Measurements from ENCODE around the gene CST7.
"Not testable (repeated sequence)": the region's sequence is repeated elsewhere in the genome, so short reads cannot be mapped to it uniquely, and the experiment has no call there.

Gene CST7, protein sequence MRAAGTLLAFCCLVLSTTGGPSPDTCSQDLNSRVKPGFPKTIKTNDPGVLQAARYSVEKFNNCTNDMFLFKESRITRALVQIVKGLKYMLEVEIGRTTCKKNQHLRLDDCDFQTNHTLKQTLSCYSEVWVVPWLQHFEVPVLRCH

GRCh38 chr20:24948939-24949679 is at the start of gene CST7:
Gene CST7, plus strand, starts transcription at chr20:24949269. Its CDS starts 237 bp downstream, at chr20:24949506.
- no peak for DNase-seq

- DNase-seq = no peak
Measured at GRCh38 chr20:24906806-24907205, 42.3 kb upstream of the CST7 start.

DNA sequence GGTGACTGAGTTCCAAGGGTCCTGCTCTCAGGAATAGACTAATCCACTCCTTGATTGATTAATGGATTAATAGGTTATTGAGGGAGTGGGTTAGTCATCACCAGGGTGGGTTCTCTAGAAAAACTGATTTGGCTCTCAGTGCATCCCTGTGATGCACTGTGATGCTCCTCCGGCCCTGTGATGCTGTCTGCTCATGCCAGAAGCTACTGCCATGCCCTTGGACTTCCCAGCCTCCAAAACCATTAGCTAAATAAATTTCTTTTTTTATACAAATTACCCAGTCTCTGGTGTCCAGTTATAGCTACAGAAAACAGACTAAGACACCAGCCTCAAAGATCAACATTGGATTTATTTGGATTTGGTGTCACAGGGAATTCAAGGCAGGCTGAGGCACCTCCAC is 40.4 kb upstream of the CST7 start:
- no peak for DNase-seq

DNA sequence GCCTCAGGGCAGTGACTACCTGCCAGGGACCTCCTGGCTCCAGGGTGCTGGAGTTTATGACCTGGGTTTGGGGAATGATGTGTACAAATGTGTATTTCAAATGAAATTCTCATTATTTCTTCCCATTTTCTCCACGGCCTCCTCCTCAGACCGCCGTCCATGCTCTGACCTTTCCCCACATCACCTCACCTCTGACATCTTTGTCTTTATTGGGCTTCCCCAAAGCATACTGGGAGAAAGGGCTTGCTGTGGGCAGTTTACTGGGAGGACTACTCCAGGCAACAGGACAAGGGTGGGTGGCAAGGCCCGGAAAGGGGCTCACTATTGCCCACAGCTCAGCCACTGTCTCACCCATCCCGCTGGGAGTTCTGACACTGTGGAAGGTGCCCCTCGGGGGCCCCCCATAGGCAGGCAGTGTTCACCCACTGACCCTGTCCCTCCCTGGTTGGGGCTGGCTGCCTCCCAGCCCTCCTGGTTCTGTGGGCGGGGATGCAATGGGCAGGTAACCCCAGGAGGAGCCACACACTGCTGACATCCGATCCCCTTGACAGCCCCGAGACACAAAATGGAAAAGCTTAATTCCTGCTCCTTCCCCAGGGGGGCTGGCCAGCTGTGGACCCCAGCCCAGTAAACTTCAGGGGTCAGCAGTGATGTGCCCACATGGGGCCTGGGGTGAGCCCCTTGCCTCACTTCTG is 39.8 kb upstream of the CST7 start:
- no peak for DNase-seq

- DNase-seq = no peak
Measured at GRCh38 chr20:24909861-24910260, 39.2 kb upstream of the CST7 start.

GRCh38 chr20:24910461-24910860 is 38.6 kb upstream of the CST7 start:
- no peak for DNase-seq

DNA sequence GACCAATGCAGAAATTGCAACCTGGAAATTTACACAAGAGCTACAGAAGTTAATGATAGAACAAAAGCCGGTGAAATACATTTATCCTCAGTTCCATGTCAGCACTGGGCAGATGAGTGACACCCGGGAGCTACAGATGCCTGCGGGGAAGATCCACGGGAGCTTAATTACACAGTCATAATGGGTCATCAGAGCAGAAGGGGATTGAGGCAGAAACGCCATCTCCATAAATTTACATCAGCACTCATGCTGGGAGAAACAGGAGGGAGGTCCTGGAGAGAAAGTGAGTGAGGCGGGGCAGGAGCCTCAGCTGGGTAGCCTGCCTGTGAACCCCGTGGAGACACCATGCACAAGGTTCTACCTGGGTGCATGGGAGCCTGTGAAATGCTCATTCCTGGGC is 37.6 kb upstream of the CST7 start:
- no peak for DNase-seq

DNA sequence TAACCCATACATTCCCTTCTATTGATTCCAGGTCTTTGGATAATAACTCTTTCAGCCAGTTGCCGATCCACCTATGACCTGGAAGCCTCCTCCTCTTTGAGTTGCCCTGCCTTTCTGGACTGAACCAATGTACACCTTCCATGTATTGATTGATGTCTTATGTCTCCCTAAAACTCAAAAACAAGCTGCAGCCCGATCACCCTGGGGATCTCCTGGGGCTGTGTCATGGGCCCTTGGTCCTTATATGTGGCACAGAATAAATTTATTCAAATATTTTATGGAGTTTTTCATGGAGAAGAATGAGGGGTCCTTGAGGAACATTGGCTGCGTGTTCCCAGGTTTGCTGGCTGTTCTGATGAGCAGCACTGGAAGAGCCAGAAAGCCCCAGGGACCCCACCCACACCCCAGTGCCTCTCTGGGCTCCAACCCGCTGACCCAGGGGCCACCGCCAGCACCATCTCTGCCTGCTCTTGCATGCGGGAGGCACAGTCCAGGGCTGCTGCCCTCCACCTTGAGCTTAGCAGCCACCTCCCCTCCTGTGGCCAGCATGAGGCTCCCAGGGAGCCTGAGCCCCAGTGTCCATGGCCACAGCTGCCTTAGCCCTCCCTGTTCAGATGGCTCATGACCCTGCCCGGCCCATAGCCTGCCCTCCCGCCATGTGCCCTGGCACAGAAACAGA is 36.5 kb upstream of the CST7 start:
- DNase-seq = no peak

- no peak for DNase-seq
Measured at GRCh38 chr20:24913076-24913628, 35.9 kb upstream of the CST7 start.

DNA sequence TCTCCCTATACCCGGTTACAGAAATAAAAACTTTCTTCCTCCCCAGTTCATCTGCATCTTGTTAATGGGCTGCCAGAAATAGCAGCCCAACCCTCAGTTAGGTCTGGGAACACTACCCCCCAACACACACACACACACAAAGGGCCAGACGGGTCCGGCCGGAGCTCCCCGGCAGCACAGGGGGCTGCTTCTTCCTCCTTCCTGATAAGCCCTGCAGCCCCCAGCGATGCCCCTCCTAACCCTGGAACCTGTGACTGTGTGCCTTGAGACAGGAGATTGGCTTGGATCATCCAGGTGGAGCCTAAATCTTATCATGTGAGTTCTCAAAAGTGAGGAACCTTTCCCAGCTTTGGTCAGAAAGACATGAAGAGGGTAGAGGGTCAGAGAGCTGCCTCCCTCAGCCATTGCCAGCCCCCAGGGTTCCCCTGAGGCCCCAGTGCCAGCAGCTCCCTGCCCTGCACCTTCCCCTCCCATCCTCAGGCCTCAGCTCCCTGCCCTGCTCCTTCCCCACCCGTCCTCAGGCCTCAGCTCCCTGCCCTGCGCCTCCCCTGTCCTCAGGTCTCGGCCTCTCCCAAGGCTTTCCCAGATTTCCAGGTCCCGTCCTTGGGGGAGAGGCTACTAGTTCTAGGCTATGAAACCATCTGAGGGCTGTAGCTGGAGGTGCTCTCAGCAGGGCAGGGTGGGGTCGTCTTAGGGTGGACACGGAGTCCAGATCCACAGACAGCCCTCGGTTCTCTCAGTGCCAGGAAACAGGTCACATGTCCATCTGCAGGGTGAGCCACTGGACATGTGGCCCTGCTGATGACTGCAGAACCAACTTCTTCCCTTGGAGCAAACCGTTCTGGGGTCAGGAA is 34.5 kb upstream of the CST7 start:
- no peak for DNase-seq

- DNase-seq = no peak
Measured at GRCh38 chr20:24915440-24915839, 33.6 kb upstream of the CST7 start.

GRCh38 chr20:24915892-24916291 is 33.2 kb upstream of the CST7 start:
- DNase-seq = no peak

- DNase-seq = no peak
Measured at GRCh38 chr20:24916412-24916811, 32.7 kb upstream of the CST7 start.

DNA sequence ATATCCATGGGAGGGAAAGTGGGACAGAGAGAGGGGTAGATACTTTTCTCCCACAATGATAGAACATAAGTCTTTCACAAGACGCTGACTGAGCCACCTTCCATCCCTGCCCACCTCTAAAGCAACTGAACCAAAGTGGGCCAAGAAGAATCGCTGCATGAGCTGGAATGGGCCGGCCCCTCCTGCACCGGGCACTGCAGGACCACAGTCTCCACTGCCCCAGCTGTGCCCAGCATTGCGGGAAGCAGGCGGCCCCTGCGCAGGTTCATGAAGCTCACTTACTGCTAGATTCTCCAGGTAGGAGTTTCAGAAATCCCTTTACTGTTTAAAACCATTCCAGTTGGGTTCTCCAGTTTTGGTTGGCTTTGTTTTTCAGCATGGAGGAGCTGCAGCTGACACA is 32.0 kb upstream of the CST7 start:
- DNase-seq = no peak

- peak in 52 of 56 donors; percentile 9 to 85 (median 48) for DNase-seq
Measured at GRCh38 chr20:24917797-24918578, 31.1 kb upstream of the CST7 start.

DNA sequence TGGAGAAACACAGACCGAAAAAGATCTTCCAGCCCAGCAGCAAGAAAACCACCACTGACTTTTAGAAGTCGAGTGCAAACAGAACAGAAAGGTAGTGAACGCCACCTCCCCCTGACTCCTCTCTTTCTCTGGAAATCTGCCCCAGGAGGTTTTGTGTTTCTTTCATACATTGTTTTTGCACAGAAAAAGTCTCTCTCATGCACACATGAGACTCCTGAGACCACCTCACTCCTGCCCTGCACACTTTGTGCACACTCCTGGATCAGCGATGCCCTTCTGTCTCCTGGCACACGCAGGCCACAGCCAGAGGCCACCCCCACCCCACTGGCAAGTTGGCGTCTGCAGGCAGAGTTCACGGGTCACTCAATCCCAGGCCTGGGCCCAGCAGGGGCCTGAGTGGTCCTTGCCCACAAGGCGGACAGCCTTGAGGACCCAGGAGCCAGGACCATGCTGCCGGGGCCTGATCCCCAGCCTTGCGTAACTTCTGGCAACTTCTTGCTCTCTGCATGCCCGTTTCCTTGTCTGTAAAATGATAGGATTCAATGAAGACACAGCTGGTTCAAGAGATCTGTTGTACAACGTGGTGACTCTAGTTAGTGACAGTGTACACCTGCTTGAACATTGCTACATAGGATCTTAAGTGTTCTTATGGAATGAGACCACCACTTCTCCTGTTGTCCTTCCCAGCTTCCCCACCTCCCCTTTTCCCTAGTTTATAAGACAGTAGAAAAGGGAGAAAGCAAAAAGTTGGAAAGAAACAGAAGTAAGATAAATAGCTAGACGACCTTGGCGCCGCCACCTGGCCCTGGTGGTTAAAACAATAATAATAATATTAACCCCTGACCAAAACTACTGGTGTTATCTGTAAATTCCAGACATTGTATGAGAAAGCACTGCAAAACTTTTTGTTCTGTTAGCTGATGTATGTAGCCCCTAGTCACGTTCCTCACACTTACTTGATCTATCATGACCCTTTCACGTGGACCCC is 30.2 kb upstream of the CST7 start:
- DNase-seq = peak in 1 of 56 donors; percentile 17

DNA sequence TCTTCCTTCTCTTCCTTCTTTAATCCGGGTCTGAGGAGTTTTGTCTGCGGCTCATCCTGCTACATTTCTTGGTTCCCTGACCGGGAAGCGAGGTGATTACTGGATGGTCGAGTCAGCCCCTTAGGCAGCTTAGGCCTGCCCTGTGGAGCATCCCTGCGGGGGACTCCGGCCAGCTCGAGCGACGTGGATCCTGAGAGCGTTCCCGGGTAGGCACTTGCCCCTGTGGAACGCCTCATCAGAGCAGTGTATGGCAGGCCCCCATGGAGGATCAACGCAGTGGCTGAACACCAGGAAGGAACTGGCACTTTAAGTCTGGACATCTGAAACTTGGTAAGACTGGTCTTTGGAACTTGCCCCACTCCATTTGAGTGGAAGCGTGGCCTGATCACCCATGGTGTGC is 29.4 kb upstream of the CST7 start:
- DNase-seq = not testable (repeated sequence)

DNA sequence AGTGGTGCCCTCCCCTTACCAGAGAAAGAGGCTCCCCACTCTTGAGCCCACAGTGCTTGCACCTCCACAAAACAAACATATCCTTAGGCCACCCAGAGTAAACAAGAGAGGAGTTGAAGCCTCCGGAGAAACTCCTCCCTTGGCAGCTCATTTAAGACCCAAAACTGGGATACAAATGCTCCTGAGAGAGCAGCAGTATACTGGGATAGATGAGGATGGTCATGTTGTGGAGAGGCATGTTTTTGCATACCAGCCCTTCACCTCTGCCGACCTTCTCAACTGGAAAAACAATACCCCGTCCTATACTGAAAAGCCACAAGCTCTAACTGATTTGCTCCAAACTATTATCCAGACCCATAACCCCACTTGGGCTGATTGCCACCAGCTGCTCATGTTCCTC is 28.4 kb upstream of the CST7 start:
- not testable (repeated sequence) for DNase-seq

- not testable (repeated sequence) for DNase-seq
Measured at GRCh38 chr20:24929259-24929658, 19.8 kb upstream of the CST7 start.

Measured in amygdala (tissue), 56 donors.